GM23248 (cell line): ENCODE results near the gene ABCA12.

Experiments
- EZH2 ChIP-seq: fragments of 200-600 bp; sonication (generic); IDR thresholded peaks from 2 replicates; pipeline ENCODE4 v1.6.1; 2018; ENCODE audit warnings: antibody characterized with exemption, mild to moderate bottlenecking; ENCODE audit not compliant: insufficient read depth, poor library complexity, severe bottlenecking
- EZH2phosphoT487 ChIP-seq: fragments of 200-600 bp; sonication (generic); IDR thresholded peaks from 2 replicates; pipeline ENCODE4 v1.6.1; 2018; ENCODE audit warnings: antibody characterized with exemption, moderate library complexity, mild to moderate bottlenecking, low read depth; ENCODE audit not compliant: insufficient read depth

DNA sequence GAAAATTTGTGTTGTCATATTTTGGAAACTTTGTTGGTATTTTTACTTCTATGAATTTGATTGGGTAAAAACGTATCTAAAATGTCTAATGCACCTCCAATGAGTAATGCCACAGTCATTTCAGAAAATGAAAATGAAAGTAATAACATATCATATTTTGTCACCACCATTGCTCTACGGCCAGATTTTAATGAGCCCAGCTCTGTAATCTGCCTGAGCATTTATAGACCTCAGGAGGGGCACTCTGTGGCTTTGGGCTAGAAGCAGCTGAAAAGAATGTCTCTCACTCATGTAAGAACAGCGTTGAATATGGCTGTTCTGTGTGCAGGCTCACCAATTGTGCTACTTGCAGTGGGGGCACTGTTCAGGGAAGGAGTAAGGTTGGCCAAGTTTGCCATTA is 32.7 kb upstream of the ABCA12 start:
- TF ChIP-seq EZH2phosphoT487 (no peak), EZH2 (no peak)
